Esophagus squamous epithelium (tissue), 5 donors: ENCODE results near the gene SLC50A1. TPM values are rescaled to one million over a fixed set of nuclear protein-coding genes. Genes with fewer than 3 reads are reported as not detected.

ENCODE experiments used
- DNase-seq: peaks from one replicate; lab custom pipeline; 2025; lab: John Stamatoyannopoulos, UW
- H3K27ac ChIP-seq, 4 donors: fragments of 200-600 bp; sonication (generic); one replicate each; pipeline ENCODE4 v1.5.1; 2016 to 2019; ENCODE audit warnings: mild to moderate bottlenecking in 1 of 4
- H3K27me3 ChIP-seq, 4 donors: fragments of 200-600 bp; sonication (generic); 1 replicate in 3 of 4; 2 replicates in 1 of 4; pipeline versions ENCODE4 v1.5.1 to v1.6.0; 2017 to 2021; ENCODE audit warnings: antibody characterized with exemption in 1 of 4
- H3K36me3 ChIP-seq, 3 donors: fragments of 200-600 bp; sonication (generic); one replicate each; pipeline ENCODE4 v1.5.1; 2016 to 2019
- H3K4me1 ChIP-seq, 3 donors: fragments of 200-600 bp; sonication (generic); one replicate each; pipeline ENCODE4 v1.5.1; 2017 to 2019
- H3K4me3 ChIP-seq, 4 donors: fragments of 200-600 bp; sonication (generic); 1 replicate in 3 of 4; 2 replicates in 1 of 4; pipeline ENCODE4 v1.5.1; 2016 to 2019; ENCODE audit warnings: mild to moderate bottlenecking in 2 of 4, moderate library complexity in 1 of 4
- H3K9me3 ChIP-seq, 3 donors: fragments of 200-600 bp; sonication (generic); one replicate each; pipeline ENCODE4 v1.5.1; 2016 to 2019
- POLR2A ChIP-seq, 4 donors: fragments of 450-650 bp; IDR thresholded peaks; one replicate each; pipeline ENCODE4 v1.6.1; 2017; ENCODE audit warnings: antibody characterized with exemption in 4 of 4, mild to moderate bottlenecking in 4 of 4, moderate library complexity in 3 of 4
- WGBS, 2 donors: methylation state at CpG; one replicate each; pipeline ENCODE4 v1.1.5; 2018; 5-methylcytosine and 5-hydroxymethylcytosine counted together
- intact Hi-C: fragments of 100-400 bp; cut with DNase I; formaldehyde crosslinking; loops from one replicate; pipeline ENCODE4 v1.15.0; 2022
- total RNA-seq, 4 donors: library from RNA; depleted of rRNA; stranded (reverse); fragments of >200 nt; gene quantifications; one replicate each; pipeline ENCODE4 v1.1.0, GENCODE V29; 2016
- TF ChIP-seq, protein P1 (sequence below), 6 experiments: fragments of 450-650 bp in 4 of 6; fragments of 200-600 bp in 2 of 6; sonication (generic) in 2 of 6; IDR thresholded peaks; one replicate each; pipeline ENCODE4 v1.5.1; 2016 to 2019; ENCODE audit warnings: antibody characterized with exemption in 6 of 6, mild to moderate bottlenecking in 4 of 6, moderate library complexity in 4 of 6
- donor health status: DM: yes; HTN: yes; CAD: no.

The SLC50A1 gene
- total RNA-seq, 4 donors from 2014 or later: 21.4 to 27.2 (median 26.0) TPM

DNA sequence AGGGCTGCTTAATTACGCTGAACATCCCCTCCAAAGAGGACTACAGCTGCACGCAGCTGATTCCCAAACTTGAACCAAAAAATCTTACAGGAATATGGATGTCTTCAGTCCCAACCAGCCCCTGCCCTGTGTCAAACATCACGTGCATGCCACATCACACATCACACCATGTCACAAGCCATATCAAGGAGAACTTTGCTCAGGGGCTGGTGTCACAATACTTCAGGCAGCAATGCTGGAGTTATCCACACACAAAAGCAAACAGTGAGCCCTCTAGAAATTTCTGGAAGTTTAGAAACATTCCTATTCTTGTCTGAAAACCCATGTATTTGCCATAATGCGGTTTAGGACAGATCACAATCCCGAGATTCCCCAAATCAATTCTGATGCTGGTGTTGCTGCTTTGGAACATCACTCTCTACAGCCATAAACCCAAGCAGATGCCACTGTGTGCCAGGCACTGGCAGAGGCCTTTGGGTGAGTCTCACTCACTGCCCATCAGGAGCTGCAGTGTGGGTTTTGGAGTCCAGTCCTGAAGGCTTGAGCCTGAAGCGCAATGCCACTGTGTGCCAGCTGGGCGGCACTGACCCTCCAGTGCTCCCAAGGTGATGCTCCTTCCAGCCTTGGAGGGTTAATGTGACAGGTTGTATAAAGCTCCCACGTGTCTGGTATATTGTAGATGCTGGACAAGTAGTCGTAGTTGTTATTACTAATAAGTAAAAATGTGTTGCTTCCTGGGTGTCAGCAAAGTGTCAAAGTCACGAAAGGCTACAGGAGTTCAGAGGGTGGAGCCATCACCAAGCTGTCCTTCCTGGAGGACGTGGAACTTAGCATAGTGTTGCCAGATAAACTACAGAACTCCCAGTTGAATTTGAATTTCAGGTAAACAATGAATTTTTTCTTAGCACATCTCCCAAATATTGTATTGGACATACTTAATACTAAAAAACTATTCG is 28.1 kb upstream of the SLC50A1 start:
- no peak for DNase-seq
- 67 to 70% methylated on average over 7 to 10 of the region's 12 CpGs for WGBS, 2 donors
- Histone ChIP-seq H3K9me3 (no peaks in the 10 kb centered on the region), H3K4me1 (no peaks in the 10 kb centered on the region), H3K27ac (no peak overlapping the region), H3K4me3 (no peak overlapping the region), H3K27me3 (no peaks in the 10 kb centered on the region), H3K36me3 (no peaks in the 10 kb centered on the region)
- TF ChIP-seq, protein P1, sequence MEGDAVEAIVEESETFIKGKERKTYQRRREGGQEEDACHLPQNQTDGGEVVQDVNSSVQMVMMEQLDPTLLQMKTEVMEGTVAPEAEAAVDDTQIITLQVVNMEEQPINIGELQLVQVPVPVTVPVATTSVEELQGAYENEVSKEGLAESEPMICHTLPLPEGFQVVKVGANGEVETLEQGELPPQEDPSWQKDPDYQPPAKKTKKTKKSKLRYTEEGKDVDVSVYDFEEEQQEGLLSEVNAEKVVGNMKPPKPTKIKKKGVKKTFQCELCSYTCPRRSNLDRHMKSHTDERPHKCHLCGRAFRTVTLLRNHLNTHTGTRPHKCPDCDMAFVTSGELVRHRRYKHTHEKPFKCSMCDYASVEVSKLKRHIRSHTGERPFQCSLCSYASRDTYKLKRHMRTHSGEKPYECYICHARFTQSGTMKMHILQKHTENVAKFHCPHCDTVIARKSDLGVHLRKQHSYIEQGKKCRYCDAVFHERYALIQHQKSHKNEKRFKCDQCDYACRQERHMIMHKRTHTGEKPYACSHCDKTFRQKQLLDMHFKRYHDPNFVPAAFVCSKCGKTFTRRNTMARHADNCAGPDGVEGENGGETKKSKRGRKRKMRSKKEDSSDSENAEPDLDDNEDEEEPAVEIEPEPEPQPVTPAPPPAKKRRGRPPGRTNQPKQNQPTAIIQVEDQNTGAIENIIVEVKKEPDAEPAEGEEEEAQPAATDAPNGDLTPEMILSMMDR (IDR thresholded peaks at IDR 0.05): no peak
- no peak for TF ChIP-seq POLR2A (IDR thresholded peaks at IDR 0.05)
- intact Hi-C loops: no loop called here

DNA sequence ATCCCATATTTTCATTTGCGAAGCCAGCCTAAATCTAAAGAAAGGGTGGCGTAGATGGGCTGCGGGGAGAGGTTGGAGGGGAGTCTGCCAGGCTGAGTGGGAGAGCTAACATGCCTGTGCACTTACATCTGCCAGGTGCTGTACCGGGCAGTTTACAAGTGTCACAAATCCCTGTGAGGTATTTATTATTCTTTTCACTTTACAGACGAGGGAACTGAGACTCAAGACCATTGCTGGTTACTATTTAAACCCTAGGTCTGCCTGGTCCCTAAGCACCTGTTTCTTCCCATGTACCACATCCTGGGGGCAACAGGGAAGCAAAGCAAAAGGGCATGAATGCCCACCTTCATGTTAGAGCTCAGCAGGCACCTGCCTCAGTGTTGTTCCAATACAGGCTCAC is 27.4 kb upstream of the SLC50A1 start:
- Histone ChIP-seq H3K4me3 (no peak overlapping the region), H3K27ac (no peak overlapping the region), H3K9me3 (no peaks in the 10 kb centered on the region), H3K4me1 (no peaks in the 10 kb centered on the region), H3K27me3 (no peaks in the 10 kb centered on the region), H3K36me3 (no peaks in the 10 kb centered on the region)
- TF ChIP-seq POLR2A (IDR thresholded peaks at IDR 0.05): no peak
- TF ChIP-seq, protein P1 (IDR thresholded peaks at IDR 0.05): no peak
- intact Hi-C loops: no loop called here
- DNase-seq: no peak
- WGBS, 2 donors: 70 to 79% methylated on average over 5 of the region's 5 CpGs

DNA sequence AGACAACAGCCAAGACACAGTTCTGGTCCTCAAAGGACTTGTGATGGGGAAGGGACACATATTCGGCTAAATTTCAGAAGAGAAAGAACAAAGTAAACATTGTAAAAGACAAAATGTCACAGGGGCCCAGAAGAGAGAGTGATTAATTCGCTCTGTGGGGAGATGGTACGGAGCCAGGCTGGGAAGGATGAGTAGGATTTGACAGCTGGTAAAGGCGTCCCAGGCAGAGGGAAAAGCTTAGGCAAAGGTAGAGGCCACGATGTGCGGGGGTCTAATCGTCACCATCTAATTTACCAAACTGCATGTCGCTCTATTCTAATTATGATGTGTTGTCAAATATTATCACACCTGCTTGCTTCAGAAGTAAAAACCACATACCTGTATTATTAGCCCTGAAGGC is 25.3 kb upstream of the SLC50A1 start:
- H3K4me3 ChIP-seq: no peak overlapping the region
- no peaks in the 10 kb centered on the region for H3K27me3 ChIP-seq
- H3K4me1 ChIP-seq: no peaks in the 10 kb centered on the region
- no peak for TF ChIP-seq POLR2A (IDR thresholded peaks at IDR 0.05)
- TF ChIP-seq, protein P1 (IDR thresholded peaks at IDR 0.05): no peak
- H3K36me3 ChIP-seq: no peaks in the 10 kb centered on the region
- WGBS, 2 donors: 76 to 77% methylated on average over 8 of the region's 8 CpGs
- intact Hi-C loops: no loop called here
- no peak overlapping the region for H3K27ac ChIP-seq
- no peak for DNase-seq
- no peaks in the 10 kb centered on the region for H3K9me3 ChIP-seq

DNA sequence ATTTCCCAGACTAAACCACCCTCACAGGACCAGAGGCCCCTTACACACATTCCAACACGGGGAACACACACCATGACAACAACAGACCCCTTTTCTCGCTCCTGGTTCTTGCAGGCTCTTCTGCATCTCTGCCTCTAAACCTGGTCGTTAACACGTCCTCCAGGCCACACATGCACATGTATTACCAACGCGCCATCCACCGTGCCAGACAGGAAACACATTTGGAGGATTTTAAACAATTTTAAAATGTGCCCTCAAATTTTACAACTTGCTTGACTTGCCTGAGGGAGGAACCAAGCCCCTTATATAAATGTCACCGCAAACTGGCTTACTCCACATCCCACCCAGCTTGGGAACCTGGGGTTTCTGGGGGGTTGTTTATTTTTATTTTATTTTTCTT is 24.8 kb upstream of the SLC50A1 start:
- DNase-seq: no peak
- no peaks in the 10 kb centered on the region for H3K4me1 ChIP-seq
- no peaks in the 10 kb centered on the region for H3K36me3 ChIP-seq
- TF ChIP-seq, protein P1 (IDR thresholded peaks at IDR 0.05): no peak
- TF ChIP-seq POLR2A (IDR thresholded peaks at IDR 0.05): no peak
- no peaks in the 10 kb centered on the region for H3K9me3 ChIP-seq
- intact Hi-C loops: no loop called here
- no peaks in the 10 kb centered on the region for H3K27me3 ChIP-seq
- 71 to 84% methylated on average over 8 of the region's 8 CpGs for WGBS, 2 donors
- no peak overlapping the region for H3K4me3 ChIP-seq
- H3K27ac ChIP-seq: no peak overlapping the region

DNA sequence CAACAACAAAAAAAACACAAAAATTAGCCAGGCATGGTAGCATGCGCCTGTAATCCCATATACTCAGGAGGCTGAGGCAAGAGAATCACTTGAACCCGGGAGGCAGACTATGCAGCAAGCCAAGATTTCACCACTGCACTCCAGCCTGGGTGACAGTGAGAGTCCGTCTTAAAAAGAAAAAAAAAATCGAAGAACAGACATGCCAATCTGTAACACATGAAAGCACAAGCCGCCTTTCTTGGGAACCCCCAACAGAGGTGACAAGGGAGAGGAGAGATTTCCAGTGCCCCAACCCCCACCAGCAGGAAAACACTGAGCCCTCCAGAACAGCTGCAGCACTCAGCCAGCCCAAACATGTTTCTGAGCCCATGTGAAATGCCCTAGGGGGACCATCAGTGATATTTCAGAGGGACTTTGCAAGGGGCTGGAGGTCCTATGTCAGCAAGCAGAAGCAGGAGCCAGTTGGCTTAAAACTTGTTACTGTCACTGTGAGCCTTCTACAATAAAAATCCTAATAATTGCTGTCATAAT is 22.1 kb upstream of the SLC50A1 start:
- Histone ChIP-seq H3K4me3 (no peak overlapping the region), H3K27me3 (no peaks in the 10 kb centered on the region), H3K9me3 (no peaks in the 10 kb centered on the region), H3K4me1 (no peaks in the 10 kb centered on the region), H3K36me3 (no peaks in the 10 kb centered on the region), H3K27ac (no peak overlapping the region)
- WGBS, 2 donors: 41 to 55% methylated on average over 5 of the region's 5 CpGs
- DNase-seq: no peak
- intact Hi-C loops: no loop called here
- TF ChIP-seq POLR2A (IDR thresholded peaks at IDR 0.05): no peak
- TF ChIP-seq, protein P1 (IDR thresholded peaks at IDR 0.05): no peak
